Raji (cell line): ENCODE measurements around the gene GPHA2.

Experiments used
- POLR2A ChIP-seq: IDR thresholded peaks from 2 replicates; pipeline ENCODE4 v1.6.1; 2011; ENCODE audit warnings: low read depth, low read length, control low read depth; ENCODE audit not compliant: insufficient read depth

Gene GPHA2

DNA sequence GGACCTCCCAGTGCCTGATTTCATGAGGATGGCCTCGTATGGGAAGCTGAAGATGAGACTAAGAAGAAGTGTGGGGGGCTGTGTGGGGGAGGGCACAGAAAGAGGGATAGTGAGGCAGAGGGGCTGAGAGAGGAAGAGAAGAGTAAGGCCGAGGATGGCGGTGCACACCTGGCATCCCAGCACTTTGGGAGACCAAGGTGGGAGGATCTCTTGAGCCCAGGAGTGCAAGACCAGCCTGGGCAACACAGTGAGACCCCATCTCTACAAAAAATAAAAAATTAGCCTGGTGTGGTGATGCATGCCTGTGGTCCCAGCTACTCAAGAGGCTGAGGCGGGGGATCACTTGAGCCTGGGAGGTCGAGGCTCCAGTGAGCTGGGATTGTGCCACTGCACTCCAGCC lies 43.8 kb downstream of the GPHA2 start:
- no peak for TF ChIP-seq POLR2A

DNA sequence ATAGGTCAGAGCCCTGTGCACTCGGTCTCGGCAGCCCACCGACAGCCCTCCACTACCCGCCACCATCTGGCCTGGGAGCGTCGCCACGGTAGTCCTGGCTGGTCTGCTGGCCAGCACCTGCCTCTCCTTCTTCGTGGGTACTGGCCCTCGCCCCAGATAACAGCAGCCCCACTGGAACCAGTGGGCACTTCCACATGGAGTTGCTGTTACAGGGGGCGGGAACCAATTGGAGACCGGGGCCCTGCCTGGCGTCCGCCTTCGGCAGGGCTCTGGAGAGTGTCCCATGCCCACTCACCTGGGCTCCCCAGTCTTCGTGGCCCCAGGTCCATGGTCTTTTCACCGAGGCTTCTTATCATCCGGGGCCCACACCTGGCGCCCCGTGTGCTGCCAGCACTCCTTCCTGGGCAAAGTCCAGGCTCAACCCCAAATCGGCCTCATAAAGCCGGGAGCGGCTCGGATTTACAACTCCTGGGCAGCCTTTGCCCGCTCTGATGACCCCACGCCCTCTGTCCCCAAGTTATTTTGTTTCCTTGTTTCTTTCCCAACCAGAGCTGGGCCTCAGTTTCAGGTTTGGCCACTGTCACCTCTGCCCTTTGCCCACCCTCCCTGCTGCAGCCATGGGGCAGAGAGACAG lies 44.4 kb downstream of the GPHA2 start:
- no peak for TF ChIP-seq POLR2A

DNA sequence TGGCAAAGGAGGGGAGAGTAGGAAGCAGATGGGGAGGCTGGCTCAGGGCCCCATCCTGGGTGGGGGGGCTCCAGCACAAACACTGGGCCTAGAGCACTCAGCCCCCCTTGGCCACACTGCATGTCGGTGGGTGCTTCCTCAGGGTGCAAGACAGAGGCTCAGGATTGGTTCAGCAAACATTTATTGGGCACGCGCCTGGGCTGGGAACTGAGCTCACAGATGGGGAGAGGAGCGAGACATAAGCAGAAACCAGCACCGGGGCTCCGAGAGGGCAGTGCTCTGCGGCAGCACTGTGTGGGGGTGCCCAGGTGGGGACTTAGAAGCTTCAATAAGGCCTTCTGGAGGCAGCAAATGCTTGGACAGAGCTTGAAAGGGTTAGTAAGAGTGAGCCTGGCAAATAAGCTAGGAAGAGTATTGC lies 45.2 kb downstream of the GPHA2 start:
- no peak for TF ChIP-seq POLR2A

DNA sequence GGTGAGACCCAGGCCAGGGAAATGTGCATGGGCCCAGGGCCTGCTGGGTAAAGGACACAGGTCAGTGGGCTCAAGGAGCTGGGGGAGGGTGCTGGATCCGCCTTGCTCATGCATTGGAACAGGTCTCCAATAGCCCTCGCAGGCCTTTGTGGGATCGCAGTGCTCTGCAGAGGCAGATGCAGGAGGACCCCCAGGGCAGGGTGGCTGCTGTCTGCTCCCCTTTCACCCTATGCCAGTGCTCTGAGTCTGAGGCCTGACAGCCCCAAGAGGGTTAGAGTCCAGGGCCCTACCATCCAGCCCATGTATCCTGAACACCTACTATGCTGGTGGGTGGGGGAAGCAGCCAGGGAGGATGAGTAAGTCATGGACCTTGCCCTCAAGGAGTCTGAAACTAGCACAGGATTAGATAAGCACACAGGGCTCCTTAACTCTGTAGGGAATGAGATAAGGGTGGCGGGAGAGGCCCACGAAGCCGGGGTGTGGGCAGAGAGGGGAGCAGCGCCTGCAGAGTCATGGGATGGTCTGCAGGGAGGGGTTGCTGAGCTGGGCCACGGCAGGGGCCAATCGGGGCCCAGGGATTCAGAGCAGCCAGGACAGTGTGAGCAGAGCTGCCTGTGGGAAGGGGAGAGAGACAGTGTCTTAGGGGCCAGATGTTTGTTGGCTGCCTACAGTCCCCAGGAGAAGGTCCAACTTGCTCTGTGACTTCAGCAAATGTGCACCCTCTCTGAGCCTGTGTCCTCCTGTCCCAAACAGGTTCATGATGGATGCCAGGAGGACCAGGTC lies 46.8 kb downstream of the GPHA2 start:
- TF ChIP-seq POLR2A: no peak

DNA sequence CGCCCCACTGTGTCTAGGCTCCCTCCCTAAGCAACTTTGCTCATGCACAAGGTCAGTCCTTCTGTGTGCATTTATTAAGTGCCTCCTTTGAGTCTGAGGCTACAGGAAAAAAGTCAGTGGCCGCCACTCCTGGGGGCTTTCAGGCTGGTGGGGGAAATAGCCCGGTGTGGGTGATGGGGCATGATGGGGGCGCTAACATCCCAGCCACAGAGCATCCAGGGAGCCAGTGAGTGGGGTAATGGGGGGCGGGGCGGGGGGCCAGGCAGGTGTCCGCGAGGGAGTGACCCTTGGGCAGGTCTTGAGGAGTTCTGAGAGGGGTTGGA lies 47.3 kb downstream of the GPHA2 start:
- TF ChIP-seq POLR2A: no peak

DNA sequence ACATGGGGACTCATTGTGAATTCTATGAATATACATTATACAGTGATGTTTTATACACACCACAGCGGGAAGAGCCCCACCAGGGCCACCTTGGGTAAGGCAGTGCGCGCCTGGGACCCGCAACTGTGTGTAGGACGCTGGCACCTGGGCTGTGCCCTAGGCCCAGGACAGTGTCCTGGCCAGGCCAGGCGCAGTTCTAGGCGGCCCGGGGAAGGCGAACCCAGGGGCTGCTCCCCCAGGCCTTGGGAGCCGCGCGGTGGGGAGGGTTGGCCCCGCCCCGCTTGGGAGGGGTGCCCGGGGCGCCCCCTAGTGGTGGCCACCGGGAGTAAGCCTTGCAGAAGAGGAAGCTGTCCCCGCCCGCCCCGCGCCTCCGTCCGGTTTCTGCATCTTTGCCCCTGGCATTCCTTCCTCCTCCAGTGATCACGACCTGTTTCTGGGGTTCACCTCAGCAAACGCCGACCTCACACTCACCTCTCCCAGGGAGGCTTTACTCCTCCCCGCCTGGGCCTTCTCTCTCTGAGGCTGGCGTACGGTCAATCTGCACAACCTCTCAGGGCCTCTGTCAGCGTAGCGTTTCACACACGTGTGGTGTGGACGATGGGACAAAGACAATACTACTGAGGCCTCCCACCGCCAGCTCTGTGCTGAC lies 47.8 kb downstream of the GPHA2 start:
- peak; percentile 41; the same call in 1 of the 2 replicates for TF ChIP-seq POLR2A

DNA sequence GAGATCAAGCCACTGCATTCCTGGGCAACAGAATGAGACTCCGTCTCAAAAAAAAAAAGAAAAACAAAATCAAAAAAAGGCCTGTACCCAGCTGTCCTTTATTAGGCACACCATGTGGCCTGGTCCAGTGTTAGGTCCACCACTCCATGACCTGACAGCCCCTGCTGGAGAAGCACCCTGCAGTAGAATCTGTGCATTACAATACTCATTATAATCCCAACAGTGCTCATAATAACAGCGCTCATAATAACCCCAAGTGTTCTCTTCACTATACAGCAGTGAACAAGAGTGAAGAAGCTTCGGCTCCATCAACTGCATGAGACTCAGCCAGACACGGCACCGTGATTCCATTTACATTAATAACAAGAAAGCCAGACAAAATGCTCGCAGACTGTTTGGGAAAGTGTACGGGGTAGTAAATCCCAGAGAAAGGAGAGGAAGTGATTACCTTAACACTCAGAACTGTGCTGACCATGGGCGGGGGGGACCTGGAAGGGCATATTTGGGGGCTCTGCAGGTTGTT lies 48.4 kb downstream of the GPHA2 start:
- TF ChIP-seq POLR2A: no peak

DNA sequence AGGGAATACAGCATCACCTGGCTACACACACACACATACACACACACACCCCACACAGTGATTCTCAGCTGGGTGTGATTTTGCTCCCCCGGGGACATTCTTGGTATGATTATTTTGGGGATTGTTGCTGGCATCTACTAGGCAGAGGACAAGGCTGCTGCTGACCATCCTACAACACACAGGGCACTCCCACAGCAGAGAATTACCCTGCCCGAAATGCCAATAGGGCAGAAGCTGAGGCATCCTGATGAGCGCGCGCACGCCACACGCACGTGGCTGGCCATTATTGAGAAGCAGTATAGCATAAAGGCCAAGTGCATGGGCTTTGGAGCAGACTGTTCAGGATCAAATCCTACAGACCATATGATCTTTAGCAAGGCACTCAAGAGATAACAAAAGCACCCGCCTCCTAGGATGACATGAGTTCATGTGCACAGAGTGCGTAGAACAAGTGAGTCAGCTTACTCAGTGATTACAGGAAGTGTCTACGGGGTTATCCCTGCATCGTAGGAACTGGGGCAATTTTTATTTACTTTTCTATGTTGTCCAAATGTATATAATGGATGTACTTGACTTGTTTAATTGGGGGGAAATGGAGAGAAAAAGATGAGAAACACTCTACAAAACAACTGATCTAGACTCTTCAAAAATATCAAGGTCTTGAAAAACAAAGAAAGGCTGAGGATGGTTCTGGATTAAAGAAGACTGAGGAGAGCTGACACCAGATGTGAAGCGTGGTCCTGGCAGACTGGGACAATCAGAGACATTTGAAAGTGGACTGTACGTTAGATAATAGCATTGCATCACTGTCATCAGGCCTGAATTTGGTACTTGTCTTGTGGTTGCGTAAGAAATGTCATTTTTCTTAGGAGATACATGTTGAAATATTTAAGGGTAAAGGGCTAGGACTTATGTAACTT lies 50.1 kb downstream of the GPHA2 start:
- TF ChIP-seq POLR2A: no peak
